Transverse colon (tissue), 4 donors: ENCODE measurements around the gene SLC4A8. TPM values are rescaled to one million over a fixed set of nuclear protein-coding genes. Genes with fewer than 3 reads are reported as not detected.

ENCODE experiments used
- DNase-seq: peaks from one replicate; pipeline ENCODE4 v3.0.0-alpha.2; 2019
- H3K27ac ChIP-seq, 4 donors: fragments of 200-600 bp; sonication (generic); 2 replicates each; pipeline ENCODE4 v1.5.1; 2016 to 2018; ENCODE audit warnings: inconsistent platforms in 4 of 4
- H3K27me3 ChIP-seq: fragments of 200-600 bp; sonication (generic); 2 replicates; pipeline ENCODE4 v1.5.1; 2017; ENCODE audit warnings: inconsistent platforms
- H3K36me3 ChIP-seq, 4 donors: fragments of 200-600 bp; sonication (generic); 2 replicates each; pipeline ENCODE4 v1.5.1; 2017 to 2019; ENCODE audit warnings: inconsistent platforms in 4 of 4
- H3K4me1 ChIP-seq, 4 donors: fragments of 200-600 bp; sonication (generic); 2 replicates each; pipeline ENCODE4 v1.5.1; 2017 to 2020; ENCODE audit warnings: inconsistent platforms in 4 of 4
- H3K4me3 ChIP-seq, 4 donors: fragments of 200-600 bp; sonication (generic); 1 replicate in 1 of 4; 2 replicates in 3 of 4; pipeline versions ENCODE4 v1.5.1 to v1.6.1; 2017 to 2019; ENCODE audit warnings: inconsistent platforms in 4 of 4
- H3K9me3 ChIP-seq, 2 donors: fragments of 200-600 bp; sonication (generic); 2 replicates each; pipeline ENCODE4 v1.5.1; 2017 to 2019; ENCODE audit warnings: inconsistent platforms in 2 of 2
- CTCF ChIP-seq, 5 experiments: fragments of 200-600 bp in 3 of 5; fragments of 450-650 bp in 2 of 5; sonication (generic) in 3 of 5; IDR thresholded peaks; 1 replicate in 2 of 5; 2 replicates in 3 of 5; pipeline ENCODE4 v1.5.1; 2016 to 2017; ENCODE audit warnings: antibody characterized with exemption in 5 of 5, inconsistent platforms in 3 of 5, mild to moderate bottlenecking in 2 of 5, moderate library complexity in 1 of 5
- EP300 ChIP-seq: sonication (generic); formaldehyde crosslinking; IDR thresholded peaks from one replicate; pipeline ENCODE4 v1.6.1; 2017; ENCODE audit warnings: antibody characterized with exemption, low read depth
- POLR2A ChIP-seq: fragments of 450-650 bp; IDR thresholded peaks from one replicate; pipeline ENCODE4 v1.6.1; 2016; ENCODE audit warnings: antibody characterized with exemption, mild to moderate bottlenecking, moderate library complexity
- POLR2AphosphoS5 ChIP-seq, 3 donors: sonication (generic); formaldehyde crosslinking; IDR thresholded peaks; one replicate each; pipeline ENCODE4 v1.6.1; 2016; ENCODE audit warnings: antibody characterized with exemption in 3 of 3
- WGBS, 2 donors: methylation state at CpG; one replicate each; pipeline ENCODE4 v1.1.5; 2018; ENCODE audit warnings: low coverage in 1 of 2; 5-methylcytosine and 5-hydroxymethylcytosine counted together
- in situ Hi-C, 4 donors: fragments of 200-750 bp; cut with MboI; loops; one replicate each; pipeline versions ENCODE4 v1.15.0 to v1.15.1; 2017; ENCODE audit warnings: low sequenced_read_pairs in 3 of 4, low pct_ligation_motif_present in 1 of 4, low pct_unique_long_range_greater_than_20kb in 1 of 4
- intact Hi-C: fragments of 100-400 bp; cut with DNase I; formaldehyde crosslinking; loops from one replicate; pipeline ENCODE4 v1.15.1; 2023; ENCODE audit warnings: low total_unique reads
- total RNA-seq, 4 donors: library from RNA; depleted of rRNA; stranded (reverse); fragments of >200 nt; gene quantifications; one replicate each; pipeline ENCODE4 v1.1.0, GENCODE V29; 2016

SLC4A8 gene
- total RNA-seq, 4 donors from 2014 or later, result 0.64 to 2.2 (median 1.1) TPM; not detected in 1

GRCh38 chr12:51460519-51460918, 35.9 kb downstream of the SLC4A8 start:
- H3K4me1 ChIP-seq, result no peaks in the 10 kb centered on the region
- intact Hi-C loops (no loop called here), in situ Hi-C loops (no loop called here)
- TF ChIP-seq EP300 (no peak), CTCF (IDR thresholded peaks at IDR 0.05) (no peak), POLR2AphosphoS5 (IDR thresholded peaks at IDR 0.05) (no peak), POLR2A (no peak)
- no peak overlapping the region for H3K27ac ChIP-seq
- no peak for DNase-seq
- H3K36me3 ChIP-seq, result no peaks in the 10 kb centered on the region
- no peaks in the 10 kb centered on the region for H3K9me3 ChIP-seq
- H3K4me3 ChIP-seq, result no peak overlapping the region
- WGBS, 2 donors, result 40 to 49% methylated on average over 1 to 2 of the region's 2 CpGs
- no peaks in the 10 kb centered on the region for H3K27me3 ChIP-seq

- H3K27ac ChIP-seq, result no peak overlapping the region
- no peaks in the 10 kb centered on the region for H3K4me1 ChIP-seq
- TF ChIP-seq POLR2A (no peak), EP300 (no peak)
- no peaks in the 10 kb centered on the region for H3K9me3 ChIP-seq
- H3K36me3 ChIP-seq, result no peaks in the 10 kb centered on the region
- intact Hi-C loops, result no loop called here
- DNase-seq, result no peak
- in situ Hi-C loops, result no loop called here
- no peak overlapping the region for H3K4me3 ChIP-seq
- WGBS, 2 donors, result 93% methylated on average over 1 of the region's 1 CpG; no CpG with 5 or more reads in 1 of the 2 donors
- no peaks in the 10 kb centered on the region for H3K27me3 ChIP-seq
These were observed 40.9 kb downstream of the SLC4A8 start for GRCh38 chr12:51465491-51465890.

DNA sequence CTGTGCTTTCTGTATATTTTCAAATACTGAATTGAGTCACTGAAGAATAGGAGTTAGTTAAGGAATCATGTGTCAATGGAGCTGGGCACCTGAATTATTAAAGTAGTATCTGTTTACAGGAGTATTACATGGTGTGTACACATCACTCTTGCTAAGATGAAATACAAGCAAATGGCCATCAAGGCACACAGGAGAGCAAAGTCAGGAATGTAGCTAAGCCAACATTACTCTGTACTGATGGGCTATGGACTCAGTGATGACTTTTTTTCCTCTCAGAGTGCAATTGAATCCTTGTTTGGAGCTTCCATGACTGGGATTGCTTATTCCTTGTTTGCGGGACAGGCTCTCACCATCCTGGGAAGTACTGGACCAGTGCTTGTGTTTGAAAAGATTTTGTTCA, 45.5 kb downstream of the SLC4A8 start:
- Histone ChIP-seq H3K4me1 (no peaks in the 10 kb centered on the region), H3K9me3 (no peaks in the 10 kb centered on the region), H3K36me3 (no peaks in the 10 kb centered on the region), H3K4me3 (no peak overlapping the region), H3K27ac (no peak overlapping the region), H3K27me3 (no peaks in the 10 kb centered on the region)
- intact Hi-C loops (no loop called here), in situ Hi-C loops (no loop called here)
- 80 to 100% methylated on average over 1 of the region's 1 CpG for WGBS, 2 donors
- TF ChIP-seq POLR2A (no peak), CTCF (IDR thresholded peaks at IDR 0.05) (no peak), POLR2AphosphoS5 (IDR thresholded peaks at IDR 0.05) (no peak), EP300 (no peak)
- no peak for DNase-seq

- WGBS, 2 donors, result 56 to 69% methylated on average over 6 to 7 of the region's 7 CpGs
- H3K27me3 ChIP-seq, result no peaks in the 10 kb centered on the region
- in situ Hi-C loops, result no loop called here
- intact Hi-C loops, result no loop called here
- H3K9me3 ChIP-seq, result no peaks in the 10 kb centered on the region
- H3K4me1 ChIP-seq, result no peaks in the 10 kb centered on the region
- DNase-seq, result no peak
- no peak overlapping the region for H3K4me3 ChIP-seq
- TF ChIP-seq EP300, result no peak
- no peak for TF ChIP-seq POLR2AphosphoS5 (IDR thresholded peaks at IDR 0.05)
- no peak for TF ChIP-seq CTCF (IDR thresholded peaks at IDR 0.05)
- no peak for TF ChIP-seq POLR2A
- no peaks in the 10 kb centered on the region for H3K36me3 ChIP-seq
- H3K27ac ChIP-seq, result no peak overlapping the region
These were observed 46.7 kb downstream of the SLC4A8 start for GRCh38 chr12:51471111-51471864.

DNA sequence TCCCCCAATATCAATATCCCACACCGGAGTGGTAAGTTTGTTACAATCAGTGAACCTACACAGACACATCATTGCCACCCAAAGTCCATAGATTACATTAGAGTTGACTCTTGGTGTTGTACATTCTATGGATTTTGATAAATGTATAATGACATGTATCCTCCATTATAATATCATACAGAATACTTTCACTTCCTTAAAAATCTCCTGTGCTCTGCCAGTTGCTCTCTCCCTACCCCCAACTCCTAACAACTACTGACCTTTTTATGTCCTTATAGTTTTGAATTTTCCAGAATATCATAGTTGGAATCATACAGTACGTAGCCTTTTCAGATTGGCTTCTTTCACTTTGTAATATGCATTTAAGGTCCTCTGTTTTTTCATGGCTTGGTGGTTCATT, 48.4 kb downstream of the SLC4A8 start:
- no peak overlapping the region for H3K4me3 ChIP-seq
- H3K36me3 ChIP-seq, result no peaks in the 10 kb centered on the region
- in situ Hi-C loops (no loop called here), intact Hi-C loops (no loop called here)
- no peak for TF ChIP-seq CTCF (IDR thresholded peaks at IDR 0.05)
- H3K9me3 ChIP-seq, result no peaks in the 10 kb centered on the region
- 97 to 100% methylated on average over 2 of the region's 2 CpGs for WGBS, 2 donors
- H3K4me1 ChIP-seq, result no peaks in the 10 kb centered on the region
- no peak overlapping the region for H3K27ac ChIP-seq
- no peak for DNase-seq
- H3K27me3 ChIP-seq, result no peaks in the 10 kb centered on the region
